GM12892 (cell line): Measurements from ENCODE around the gene SLC25A52.

Experiments used
- POLR2A ChIP-seq: IDR thresholded peaks from 2 replicates; pipeline ENCODE4 v1.6.1; 2011; ENCODE audit warnings: low read depth, low read length, control low read depth
- POLR2AphosphoS5 ChIP-seq: IDR thresholded peaks from 2 replicates; pipeline ENCODE4 v1.6.1; 2011; ENCODE audit warnings: low read depth, low read length, control low read depth
- TAF1 ChIP-seq: IDR thresholded peaks from 2 replicates; pipeline ENCODE4 v1.6.1; 2011; ENCODE audit warnings: low read depth, mild to moderate bottlenecking, control low read depth, low read length, borderline replicate concordance

GRCh38 chr18:31739651-31740050 lies 21.0 kb downstream of the SLC25A52 start:
- TF ChIP-seq TAF1: no peak
- TF ChIP-seq POLR2A: no peak
- no peak for TF ChIP-seq POLR2AphosphoS5
